Trophoblast cell (in vitro differentiated cells and primary cell): ENCODE results near the gene PEX11B.

ENCODE experiments used
- DNase-seq, 2 donors: peaks; one replicate each; pipeline ENCODE4 v3.0.0-alpha.2; 2016
- H2AFZ ChIP-seq: 2 replicates; pipeline ENCODE4 v1.6.1; 2013; ENCODE audit warnings: low read length, moderate library complexity, mild to moderate bottlenecking; ENCODE audit not compliant: insufficient read depth, poor library complexity
- H2AK5ac ChIP-seq: 2 replicates; pipeline ENCODE4 v1.6.1; 2013; ENCODE audit warnings: mild to moderate bottlenecking, low read length
- H2BK120ac ChIP-seq: 2 replicates; pipeline ENCODE4 v1.6.1; 2013; ENCODE audit warnings: low read length, mild to moderate bottlenecking, moderate library complexity; ENCODE audit not compliant: insufficient read depth, poor library complexity
- H2BK12ac ChIP-seq: 2 replicates; pipeline ENCODE4 v1.6.1; 2013; ENCODE audit warnings: mild to moderate bottlenecking, low read length, moderate library complexity
- H2BK5ac ChIP-seq: 2 replicates; pipeline ENCODE4 v1.6.1; 2013; ENCODE audit warnings: low read length, low read depth, moderate library complexity, mild to moderate bottlenecking; ENCODE audit not compliant: poor library complexity
- H3K14ac ChIP-seq: 2 replicates; pipeline ENCODE4 v1.6.1; 2013; ENCODE audit warnings: mild to moderate bottlenecking, low read length
- H3K18ac ChIP-seq: 2 replicates; pipeline ENCODE4 v1.6.1; 2013; ENCODE audit warnings: mild to moderate bottlenecking, low read length
- H3K23ac ChIP-seq: 2 replicates; pipeline ENCODE4 v1.6.1; 2013; ENCODE audit warnings: low read length
- H3K27ac ChIP-seq: 2 replicates; pipeline ENCODE4 v1.5.1; 2013; ENCODE audit warnings: low read depth, mild to moderate bottlenecking, inconsistent platforms, low read length, moderate library complexity
- H3K27me3 ChIP-seq: 2 replicates; pipeline ENCODE4 v1.6.1; 2013; ENCODE audit warnings: inconsistent platforms, mild to moderate bottlenecking, low read length, moderate library complexity; ENCODE audit not compliant: insufficient read depth
- H3K36me3 ChIP-seq, 2 experiments: 1 replicate in 1 of 2; 2 replicates in 1 of 2; pipeline ENCODE4 v1.6.1; 2013; ENCODE audit warnings: low read length in 2 of 2, mild to moderate bottlenecking in 2 of 2, moderate library complexity in 1 of 2; ENCODE audit not compliant: insufficient read depth in 2 of 2, control insufficient read depth in 1 of 2
- H3K4ac ChIP-seq: 2 replicates; pipeline ENCODE4 v1.6.1; 2013; ENCODE audit warnings: low read depth, mild to moderate bottlenecking, low read length, moderate library complexity
- H3K4me1 ChIP-seq, 2 experiments: 1 replicate in 1 of 2; 2 replicates in 1 of 2; pipeline ENCODE4 v1.6.1; 2013; ENCODE audit warnings: low read length in 2 of 2, mild to moderate bottlenecking in 2 of 2, moderate library complexity in 1 of 2; ENCODE audit not compliant: insufficient read depth in 2 of 2, control insufficient read depth in 1 of 2
- H3K4me2 ChIP-seq: 2 replicates; pipeline ENCODE4 v1.6.1; 2013; ENCODE audit warnings: inconsistent platforms, mild to moderate bottlenecking, low read length, moderate library complexity
- H3K4me3 ChIP-seq: 2 replicates; pipeline ENCODE4 v1.5.1; 2013; ENCODE audit warnings: mild to moderate bottlenecking, low read depth, low read length, inconsistent platforms
- H3K79me1 ChIP-seq: one replicate; pipeline ENCODE4 v1.6.1; 2013; ENCODE audit warnings: low read length
- H3K79me2 ChIP-seq: 2 replicates; pipeline ENCODE4 v1.6.1; 2013; ENCODE audit warnings: low read length, mild to moderate bottlenecking; ENCODE audit not compliant: control insufficient read depth, insufficient read depth, poor library complexity
- H3K9ac ChIP-seq: 2 replicates; pipeline ENCODE4 v1.6.1; 2013; ENCODE audit warnings: mild to moderate bottlenecking, low read length
- H3K9me3 ChIP-seq: 2 replicates; pipeline ENCODE4 v1.6.1; 2013; ENCODE audit warnings: low read depth, mild to moderate bottlenecking, control low read depth, inconsistent platforms, low read length; ENCODE audit not compliant: insufficient read depth
- H4K12ac ChIP-seq: 2 replicates; pipeline ENCODE4 v1.6.1; 2013; ENCODE audit warnings: low read depth, mild to moderate bottlenecking, low read length, moderate library complexity
- H4K8ac ChIP-seq: 2 replicates; pipeline ENCODE4 v1.6.1; 2013; ENCODE audit warnings: low read depth, mild to moderate bottlenecking, low read length, moderate library complexity
- H4K91ac ChIP-seq: one replicate; pipeline ENCODE4 v1.6.1; 2013; ENCODE audit warnings: low read depth, mild to moderate bottlenecking, low read length, moderate library complexity
- WGBS: extraction: QIAGEN DNeasy Blood & Tissue Kit; methylation state at CpG from one replicate; pipeline ENCODE4 v1.1.7; 2013; ENCODE audit warnings: missing lambda C conversion rate; ENCODE audit not compliant: insufficient read length, insufficient coverage; ENCODE audit errors: extremely low coverage; 5-methylcytosine and 5-hydroxymethylcytosine counted together

Gene PEX11B

GRCh38 chr1:145953861-145954260 lies 35.3 kb upstream of the PEX11B start:
- Histone ChIP-seq H3K4me3 (no peak overlapping the region), H3K79me2 (no peaks in the 10 kb centered on the region), H4K91ac (no peak overlapping the region), H2BK120ac (no peak overlapping the region), H3K4me1 (peaks cover 2% of the 10 kb centered on the region in 2 experiments), H3K18ac (no peak overlapping the region), H2AFZ (no peak overlapping the region), H3K4ac (no peak overlapping the region), H3K27ac (no peak overlapping the region), H3K79me1 (no peaks in the 10 kb centered on the region), H3K23ac (no peak overlapping the region), H3K4me2 (no peak overlapping the region), H2BK12ac (no peak overlapping the region), H3K9me3 (no peaks in the 10 kb centered on the region), H4K8ac (no peak overlapping the region), H3K14ac (no peak overlapping the region), H3K36me3 (no peaks in the 10 kb centered on the region), H2BK5ac (no peak overlapping the region), H4K12ac (no peak overlapping the region), H3K27me3 (peaks cover 9% of the 10 kb centered on the region), H3K9ac (no peak overlapping the region), H2AK5ac (no peak overlapping the region)
- WGBS: no CpG with 5 or more reads among the region's 6 CpGs
- no peak for DNase-seq

GRCh38 chr1:145952903-145953302 lies 34.4 kb upstream of the PEX11B start:
- Histone ChIP-seq H4K91ac (no peak overlapping the region), H3K9me3 (no peaks in the 10 kb centered on the region), H4K8ac (no peak overlapping the region), H3K79me2 (no peaks in the 10 kb centered on the region), H3K4ac (no peak overlapping the region), H3K23ac (no peak overlapping the region), H3K9ac (no peak overlapping the region), H2AFZ (no peak overlapping the region), H2BK12ac (no peak overlapping the region), H3K4me1 (peaks cover 0 to 2% of the 10 kb centered on the region in 2 experiments), H2AK5ac (no peak overlapping the region), H4K12ac (no peak overlapping the region), H3K14ac (no peak overlapping the region), H3K27ac (no peak overlapping the region), H3K18ac (no peak overlapping the region), H3K4me3 (no peak overlapping the region), H3K36me3 (no peaks in the 10 kb centered on the region), H3K27me3 (peaks cover 9% of the 10 kb centered on the region), H3K4me2 (no peak overlapping the region), H2BK120ac (no peak overlapping the region), H3K79me1 (no peaks in the 10 kb centered on the region), H2BK5ac (no peak overlapping the region)
- DNase-seq: no peak
- WGBS: no CpG with 5 or more reads among the region's 3 CpGs

- H3K9me3 ChIP-seq: no peaks in the 10 kb centered on the region
- DNase-seq: no peak
- H2BK120ac ChIP-seq: no peak overlapping the region
- no peaks in the 10 kb centered on the region for H3K36me3 ChIP-seq
- no peak overlapping the region for H2AFZ ChIP-seq
- H2BK5ac ChIP-seq: no peak overlapping the region
- no peak overlapping the region for H3K4me2 ChIP-seq
- no peak overlapping the region for H4K8ac ChIP-seq
- H3K14ac ChIP-seq: no peak overlapping the region
- no peak overlapping the region for H4K12ac ChIP-seq
- no peaks in the 10 kb centered on the region for H3K79me1 ChIP-seq
- H2BK12ac ChIP-seq: no peak overlapping the region
- H3K79me2 ChIP-seq: no peaks in the 10 kb centered on the region
- no peak overlapping the region for H4K91ac ChIP-seq
- H3K18ac ChIP-seq: no peak overlapping the region
- H2AK5ac ChIP-seq: no peak overlapping the region
- no peak overlapping the region for H3K27ac ChIP-seq
- peaks cover 5% of the 10 kb centered on the region for H3K27me3 ChIP-seq
- H3K4me1 ChIP-seq: no peaks in the 10 kb centered on the region
- no peak overlapping the region for H3K9ac ChIP-seq
- no peak overlapping the region for H3K4me3 ChIP-seq
- WGBS: no CpG with 5 or more reads among the region's 1 CpG
- H3K23ac ChIP-seq: no peak overlapping the region
- H3K4ac ChIP-seq: no peak overlapping the region
Observed at GRCh38 chr1:145951526-145951925, 33.0 kb upstream of the PEX11B start.

GRCh38 chr1:145949219-145949618 lies 30.7 kb upstream of the PEX11B start:
- no peak for DNase-seq
- Histone ChIP-seq H2BK12ac (no peak overlapping the region), H2AK5ac (no peak overlapping the region), H3K4me2 (no peak overlapping the region), H3K4me3 (no peak overlapping the region), H3K9me3 (no peaks in the 10 kb centered on the region), H2BK5ac (no peak overlapping the region), H3K36me3 (no peaks in the 10 kb centered on the region), H2BK120ac (no peak overlapping the region), H3K4me1 (no peaks in the 10 kb centered on the region), H3K14ac (no peak overlapping the region), H4K91ac (no peak overlapping the region), H3K9ac (no peak overlapping the region), H3K79me2 (no peaks in the 10 kb centered on the region), H3K23ac (no peak overlapping the region), H3K27me3 (no peaks in the 10 kb centered on the region), H2AFZ (no peak overlapping the region), H4K12ac (no peak overlapping the region), H3K79me1 (no peaks in the 10 kb centered on the region), H3K27ac (no peak overlapping the region), H3K4ac (no peak overlapping the region), H4K8ac (no peak overlapping the region), H3K18ac (no peak overlapping the region)
- WGBS: no CpG with 5 or more reads among the region's 4 CpGs
